ENCODE data around the gene CILP. TPM values are rescaled to one million over a fixed set of nuclear protein-coding genes. Genes with fewer than 3 reads are reported as not detected.
A peak's percentile ranks its signal among the peaks of the same experiment; 100 is the strongest.

The CILP gene
- polyA plus RNA-seq, 3 donors: 0.13 TPM; not detected in 2

DNA sequence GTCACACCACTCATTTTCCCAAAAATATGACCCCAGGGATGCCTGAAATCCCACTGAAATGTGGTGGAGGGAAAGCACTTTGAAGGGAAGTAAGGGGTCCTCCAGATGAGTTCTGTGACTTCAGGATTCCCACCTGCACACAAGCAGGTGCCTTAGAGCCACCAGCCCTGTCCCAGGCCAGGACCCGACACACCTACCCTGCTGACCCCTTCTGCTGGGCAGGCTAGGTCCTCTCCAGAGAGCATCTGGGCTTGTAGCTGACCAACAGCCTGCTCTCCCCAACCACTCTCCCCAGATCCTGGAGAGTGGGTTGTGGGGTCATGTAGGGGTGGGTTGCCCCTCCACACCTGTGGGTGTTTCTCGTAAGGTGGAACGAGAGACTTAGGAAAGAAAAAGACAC lies 14.9 kb upstream of the CILP start:
- intact Hi-C loops (cut with micrococcal nuclease): no loop called here
- H3K79me2 ChIP-seq (ENCODE audit: insufficient read depth, low read length): no peaks in the 10 kb centered on the region
- H3K4me2 ChIP-seq (replicated peaks; ENCODE audit: extremely low read depth, low read length, poor library complexity, severe bottlenecking): no peak overlapping the region
- Mint-ChIP-seq H3K4me3 (no peak overlapping the region), H3K27me3 (ENCODE audit: low read depth in 3 of 3) (peaks cover 2 to 6% (median 3%) of the 10 kb centered on the region in 3 donors), H3K9me3 (peaks cover 0 to 2% (median 0%) of the 10 kb centered on the region in 7 donors), H3K4me1 (peaks cover 3% of the 10 kb centered on the region), H3K36me3 (no peaks in the 10 kb centered on the region), H3K27ac (peak overlapping the region in 1 of 7 donors; percentile 18)
- no peaks in the 10 kb centered on the region for H3K27me3 ChIP-seq (ENCODE audit: control insufficient read depth in 2 of 2, insufficient read depth in 2 of 2, low read length in 2 of 2)
- H4K20me1 ChIP-seq (ENCODE audit: insufficient read depth, low read length): no peaks in the 10 kb centered on the region
- no peaks in the 10 kb centered on the region for H3K36me3 ChIP-seq (replicated peaks in 1 of 2; ENCODE audit: control insufficient read depth in 1 of 2, insufficient read depth in 2 of 2, low read length in 2 of 2)
- H3K27ac ChIP-seq (ENCODE audit: low read depth in 1 of 2, low read length in 2 of 2): no peak overlapping the region
- no peak overlapping the region for H2AFZ ChIP-seq (ENCODE audit: insufficient read depth, low read depth, low read length, poor library complexity, severe bottlenecking)
- no peak for DNase-seq
- no peak overlapping the region for H3K4me3 ChIP-seq (replicated peaks in 1 of 3; ENCODE audit: low read depth in 2 of 3, low read length in 3 of 3)
- no peaks in the 10 kb centered on the region for H3K9me3 ChIP-seq (replicated peaks in 1 of 2; ENCODE audit: control insufficient read depth in 1 of 2, insufficient read depth in 1 of 2, low read length in 2 of 2)
- WGBS (ENCODE audit: insufficient coverage): no CpG with 5 or more reads among the region's 3 CpGs
- no peaks in the 10 kb centered on the region for H3K4me1 ChIP-seq (ENCODE audit: control insufficient read depth in 1 of 2, insufficient read depth in 2 of 2, low read length in 2 of 2)
- no peak overlapping the region for H3K9ac ChIP-seq (ENCODE audit: insufficient read depth, low read length, poor library complexity, severe bottlenecking)
- TF ChIP-seq, protein P1, sequence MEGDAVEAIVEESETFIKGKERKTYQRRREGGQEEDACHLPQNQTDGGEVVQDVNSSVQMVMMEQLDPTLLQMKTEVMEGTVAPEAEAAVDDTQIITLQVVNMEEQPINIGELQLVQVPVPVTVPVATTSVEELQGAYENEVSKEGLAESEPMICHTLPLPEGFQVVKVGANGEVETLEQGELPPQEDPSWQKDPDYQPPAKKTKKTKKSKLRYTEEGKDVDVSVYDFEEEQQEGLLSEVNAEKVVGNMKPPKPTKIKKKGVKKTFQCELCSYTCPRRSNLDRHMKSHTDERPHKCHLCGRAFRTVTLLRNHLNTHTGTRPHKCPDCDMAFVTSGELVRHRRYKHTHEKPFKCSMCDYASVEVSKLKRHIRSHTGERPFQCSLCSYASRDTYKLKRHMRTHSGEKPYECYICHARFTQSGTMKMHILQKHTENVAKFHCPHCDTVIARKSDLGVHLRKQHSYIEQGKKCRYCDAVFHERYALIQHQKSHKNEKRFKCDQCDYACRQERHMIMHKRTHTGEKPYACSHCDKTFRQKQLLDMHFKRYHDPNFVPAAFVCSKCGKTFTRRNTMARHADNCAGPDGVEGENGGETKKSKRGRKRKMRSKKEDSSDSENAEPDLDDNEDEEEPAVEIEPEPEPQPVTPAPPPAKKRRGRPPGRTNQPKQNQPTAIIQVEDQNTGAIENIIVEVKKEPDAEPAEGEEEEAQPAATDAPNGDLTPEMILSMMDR (IDR thresholded peaks at IDR 0.05): no peak

DNA sequence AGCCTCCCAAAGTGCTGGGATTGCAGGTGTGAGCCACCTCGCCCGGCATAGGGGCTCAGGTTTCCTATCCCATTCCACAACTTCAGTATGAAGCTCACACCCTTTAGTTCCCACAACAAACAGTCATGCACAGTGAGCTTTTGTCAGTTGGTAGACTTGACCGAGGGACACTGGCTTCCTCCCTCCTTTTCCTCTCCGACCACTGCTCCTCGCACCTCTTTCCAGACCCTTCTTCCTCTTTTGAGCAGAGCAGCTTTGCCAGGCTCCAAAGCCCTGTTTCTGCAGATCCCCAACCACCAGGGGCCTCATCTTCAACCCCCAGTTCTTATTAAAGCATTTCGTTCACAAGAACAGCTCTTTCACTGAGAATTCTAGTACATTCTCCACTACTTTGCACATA lies 12.7 kb upstream of the CILP start:
- Histone ChIP-seq H3K79me2 (ENCODE audit: insufficient read depth, low read length) (no peaks in the 10 kb centered on the region), H3K9ac (ENCODE audit: insufficient read depth, low read length, poor library complexity, severe bottlenecking) (no peak overlapping the region), H4K20me1 (ENCODE audit: insufficient read depth, low read length) (no peaks in the 10 kb centered on the region), H3K36me3 (replicated peaks in 1 of 2; ENCODE audit: control insufficient read depth in 1 of 2, insufficient read depth in 2 of 2, low read length in 2 of 2) (no peaks in the 10 kb centered on the region), H3K27me3 (ENCODE audit: control insufficient read depth in 2 of 2, insufficient read depth in 2 of 2, low read length in 2 of 2) (no peaks in the 10 kb centered on the region), H3K4me1 (ENCODE audit: control insufficient read depth in 1 of 2, insufficient read depth in 2 of 2, low read length in 2 of 2) (no peaks in the 10 kb centered on the region), H3K27ac (ENCODE audit: low read depth in 1 of 2, low read length in 2 of 2) (no peak overlapping the region), H3K4me2 (replicated peaks; ENCODE audit: extremely low read depth, low read length, poor library complexity, severe bottlenecking) (no peak overlapping the region), H3K9me3 (replicated peaks in 1 of 2; ENCODE audit: control insufficient read depth in 1 of 2, insufficient read depth in 1 of 2, low read length in 2 of 2) (no peaks in the 10 kb centered on the region), H2AFZ (ENCODE audit: insufficient read depth, low read depth, low read length, poor library complexity, severe bottlenecking) (no peak overlapping the region), H3K4me3 (replicated peaks in 1 of 3; ENCODE audit: low read depth in 2 of 3, low read length in 3 of 3) (no peak overlapping the region)
- H3K9me3 Mint-ChIP-seq: peaks cover 0 to 2% (median 0%) of the 10 kb centered on the region in 7 donors
- peaks cover 2 to 5% (median 3%) of the 10 kb centered on the region in 3 donors for H3K27me3 Mint-ChIP-seq (ENCODE audit: low read depth in 3 of 3)
- peaks cover 3% of the 10 kb centered on the region for H3K4me1 Mint-ChIP-seq
- TF ChIP-seq, protein P1 (IDR thresholded peaks at IDR 0.05): no peak
- H3K27ac Mint-ChIP-seq: peak overlapping the region in 1 of 7 donors; percentile 6
- H3K4me3 Mint-ChIP-seq: no peak overlapping the region
- intact Hi-C loops (cut with micrococcal nuclease): no loop called here
- DNase-seq: no peak
- 23% methylated on average over 5 of the region's 6 CpGs for WGBS (ENCODE audit: insufficient coverage)
- H3K36me3 Mint-ChIP-seq: no peaks in the 10 kb centered on the region
